ENCODE results near the gene PLD1.

The PLD1 gene

GRCh38 chr3:171607452-171607851 lies 202.8 kb downstream of the PLD1 start:
- no peaks in the 10 kb centered on the region for H3K27me3 ChIP-seq (ENCODE audit: insufficient read depth, poor library complexity, severe bottlenecking)
- no peak overlapping the region for H3K27ac ChIP-seq (replicated peaks)
- no peak for DNase-seq (ENCODE audit: low read depth in 1 of 2, low spot score in 1 of 2)
- no peak overlapping the region for H3K4me3 ChIP-seq (replicated peaks; ENCODE audit: insufficient read depth, low read length)
- TF ChIP-seq REST (IDR thresholded peaks at IDR 0.05; ENCODE audit: insufficient replicate concordance, low read depth), result no peak
- TF ChIP-seq GABPA (IDR thresholded peaks at IDR 0.05; ENCODE audit: low read depth), result no peak
- TF ChIP-seq CTCF (IDR thresholded peaks at IDR 0.05; ENCODE audit: insufficient read depth, low read length), result no peak
- no peak for TF ChIP-seq SPI1 (IDR thresholded peaks at IDR 0.05; ENCODE audit: borderline replicate concordance, low read depth)

- no peak for DNase-seq (ENCODE audit: low read depth in 1 of 2, low spot score in 1 of 2)
- TF ChIP-seq REST (IDR thresholded peaks at IDR 0.05; ENCODE audit: insufficient replicate concordance, low read depth), result no peak
- no peak for TF ChIP-seq GABPA (IDR thresholded peaks at IDR 0.05; ENCODE audit: low read depth)
- no peak for TF ChIP-seq SPI1 (IDR thresholded peaks at IDR 0.05; ENCODE audit: borderline replicate concordance, low read depth)
- no peak for TF ChIP-seq CTCF (IDR thresholded peaks at IDR 0.05; ENCODE audit: insufficient read depth, low read length)
- no peak for TF ChIP-seq POLR2AphosphoS5 (IDR thresholded peaks at IDR 0.05; ENCODE audit: low read depth)
- H3K27me3 ChIP-seq (ENCODE audit: insufficient read depth, poor library complexity, severe bottlenecking), result no peaks in the 10 kb centered on the region
Measured at GRCh38 chr3:171606151-171606751, 204.0 kb downstream of the PLD1 start.

GRCh38 chr3:171604370-171604769 lies 205.9 kb downstream of the PLD1 start:
- no peak for TF ChIP-seq SPI1 (IDR thresholded peaks at IDR 0.05; ENCODE audit: borderline replicate concordance, low read depth)
- no peak for TF ChIP-seq POLR2AphosphoS5 (IDR thresholded peaks at IDR 0.05; ENCODE audit: low read depth)
- TF ChIP-seq REST (IDR thresholded peaks at IDR 0.05; ENCODE audit: insufficient replicate concordance, low read depth), result no peak
- TF ChIP-seq CTCF (IDR thresholded peaks at IDR 0.05; ENCODE audit: insufficient read depth, low read length), result no peak
- TF ChIP-seq GABPA (IDR thresholded peaks at IDR 0.05; ENCODE audit: low read depth), result no peak
- Histone ChIP-seq H3K4me3 (replicated peaks; ENCODE audit: insufficient read depth, low read length) (no peak overlapping the region), H3K27ac (replicated peaks) (no peak overlapping the region), H3K27me3 (ENCODE audit: insufficient read depth, poor library complexity, severe bottlenecking) (no peaks in the 10 kb centered on the region)
- DNase-seq (ENCODE audit: low read depth in 1 of 2, low spot score in 1 of 2), result no peak

More at GRCh38 chr3:171606151-171606751, 204.0 kb downstream of the PLD1 start:
- H3K27ac ChIP-seq (replicated peaks), result no peak overlapping the region
- H3K4me3 ChIP-seq (replicated peaks; ENCODE audit: insufficient read depth, low read length), result no peak overlapping the region

Measured in HL-60 (cell line).